RWPE1 (cell line): ENCODE measurements around the gene CD2AP.

Experiments used
- CTCF ChIA-PET: fragments of 350-600 bp; sonication (Branson Sonifier 250); formaldehyde crosslinking; extraction: SDS; loops from one replicate; lab custom pipeline; 2021; lab: Yijun Ruan, JAX
- POLR2A ChIA-PET: fragments of 400-600 bp; formaldehyde crosslinking; extraction: SDS; loops from one replicate; lab custom pipeline; 2020; ENCODE audit warnings: antibody characterized with exemption; ENCODE audit not compliant: low non-redundant PET; lab: Yijun Ruan, JAX
- DNase-seq: peaks from one replicate; pipeline ENCODE4 v3.0.0; 2012; ENCODE audit warnings: low spot score
- H3K27ac ChIP-seq: fragments of 450-650 bp; 2 replicates; pipeline ENCODE4 v1.5.1; 2017
- TF ChIP-seq, protein P1 (sequence below): fragments of 450-650 bp; conservative IDR thresholded peaks from 2 replicates; pipeline ENCODE4 v1.5.1; 2017; ENCODE audit warnings: low read depth, mild to moderate bottlenecking

CD2AP gene

GRCh38 chr6:47483516-47483852 is 5.9 kb downstream of the CD2AP start:
- ChIA-PET CTCF (interaction anchor here (0.8 kb wide), 1 partner anchor 70 kb away, joined by 7 read pairs; no protein-coding TSS in a partner anchor), POLR2A (no interaction called here)
- no peak overlapping the region for H3K27ac ChIP-seq
- TF ChIP-seq, protein P1, sequence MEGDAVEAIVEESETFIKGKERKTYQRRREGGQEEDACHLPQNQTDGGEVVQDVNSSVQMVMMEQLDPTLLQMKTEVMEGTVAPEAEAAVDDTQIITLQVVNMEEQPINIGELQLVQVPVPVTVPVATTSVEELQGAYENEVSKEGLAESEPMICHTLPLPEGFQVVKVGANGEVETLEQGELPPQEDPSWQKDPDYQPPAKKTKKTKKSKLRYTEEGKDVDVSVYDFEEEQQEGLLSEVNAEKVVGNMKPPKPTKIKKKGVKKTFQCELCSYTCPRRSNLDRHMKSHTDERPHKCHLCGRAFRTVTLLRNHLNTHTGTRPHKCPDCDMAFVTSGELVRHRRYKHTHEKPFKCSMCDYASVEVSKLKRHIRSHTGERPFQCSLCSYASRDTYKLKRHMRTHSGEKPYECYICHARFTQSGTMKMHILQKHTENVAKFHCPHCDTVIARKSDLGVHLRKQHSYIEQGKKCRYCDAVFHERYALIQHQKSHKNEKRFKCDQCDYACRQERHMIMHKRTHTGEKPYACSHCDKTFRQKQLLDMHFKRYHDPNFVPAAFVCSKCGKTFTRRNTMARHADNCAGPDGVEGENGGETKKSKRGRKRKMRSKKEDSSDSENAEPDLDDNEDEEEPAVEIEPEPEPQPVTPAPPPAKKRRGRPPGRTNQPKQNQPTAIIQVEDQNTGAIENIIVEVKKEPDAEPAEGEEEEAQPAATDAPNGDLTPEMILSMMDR, result no peak
- no peak for DNase-seq

- no peak for DNase-seq
- CTCF ChIA-PET, result interaction anchor here (0.8 kb wide), 1 partner anchor 71 kb away, joined by 7 read pairs; no protein-coding TSS in a partner anchor
- TF ChIP-seq, protein P1, result no peak
- POLR2A ChIA-PET, result no interaction called here
- no peak overlapping the region for H3K27ac ChIP-seq
Measured at GRCh38 chr6:47483853-47484546, 6.4 kb downstream of the CD2AP start.

- TF ChIP-seq, protein P1, result no peak
- H3K27ac ChIP-seq, result no peak overlapping the region
- POLR2A ChIA-PET, result no interaction called here
- DNase-seq, result no peak
- CTCF ChIA-PET, result no interaction called here
Measured at GRCh38 chr6:47484616-47485015, 7.0 kb downstream of the CD2AP start.

GRCh38 chr6:47485083-47485482 is 7.5 kb downstream of the CD2AP start:
- ChIA-PET POLR2A (no interaction called here), CTCF (no interaction called here)
- H3K27ac ChIP-seq, result no peak overlapping the region
- TF ChIP-seq, protein P1, result no peak
- DNase-seq, result no peak

DNA sequence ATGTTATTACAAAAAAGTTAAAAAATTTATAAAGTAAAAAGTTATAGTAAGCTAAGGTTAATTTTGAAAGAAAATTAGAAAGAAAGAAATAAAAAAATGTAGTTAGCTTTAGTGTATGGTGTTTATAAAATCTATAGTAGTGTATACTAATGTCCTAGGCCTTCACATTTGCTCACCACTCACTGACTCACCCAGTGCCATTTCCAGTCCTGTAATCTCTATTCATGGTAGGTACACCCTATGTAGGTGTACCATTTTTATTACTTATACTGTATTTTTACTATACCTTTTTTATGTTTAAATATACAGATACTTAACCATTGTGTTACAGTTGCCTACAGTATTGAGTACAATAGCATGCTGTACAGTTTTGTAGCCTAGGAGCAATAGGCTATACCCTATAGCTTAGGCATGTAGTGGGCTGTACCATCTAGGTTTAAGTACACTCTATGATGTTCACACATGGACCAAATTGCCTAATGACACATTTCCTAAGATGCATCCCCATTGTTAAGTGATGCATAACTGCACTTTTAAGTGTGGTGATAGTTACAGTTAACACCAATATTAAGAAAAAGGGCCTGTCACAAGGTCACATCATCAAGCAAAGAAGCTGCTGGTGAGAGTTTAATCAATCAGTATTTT is 8.0 kb downstream of the CD2AP start:
- ChIA-PET CTCF (no interaction called here), POLR2A (no interaction called here)
- TF ChIP-seq, protein P1, result no peak
- DNase-seq, result no peak
- H3K27ac ChIP-seq, result no peak overlapping the region

DNA sequence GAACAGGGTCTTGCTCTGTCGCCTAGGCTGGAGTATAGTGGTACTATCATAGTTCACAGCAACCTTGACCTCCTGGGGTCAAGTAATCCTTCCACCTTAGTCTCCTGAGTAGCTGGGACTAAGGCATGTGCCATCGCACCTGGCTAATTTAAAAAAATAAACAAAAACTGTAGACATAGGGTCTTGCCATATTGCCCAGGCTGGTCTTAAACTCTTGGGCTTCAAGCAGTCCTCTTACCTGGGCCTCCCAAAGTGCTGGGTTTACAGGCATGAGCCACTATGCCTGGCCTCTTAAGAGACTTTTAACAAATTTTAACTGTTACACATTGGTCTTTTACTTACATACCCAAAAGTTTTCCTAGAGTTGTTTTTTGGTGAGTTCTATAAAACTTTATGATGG is 12.4 kb downstream of the CD2AP start:
- ChIA-PET POLR2A (no interaction called here), CTCF (no interaction called here)
- TF ChIP-seq, protein P1, result no peak
- H3K27ac ChIP-seq, result no peak overlapping the region
- no peak for DNase-seq
